GM18858 (cell line): ENCODE results near the gene OR2H1.
"Not testable (repeated sequence)": the region's sequence is repeated elsewhere in the genome, so short reads cannot be mapped to it uniquely, and the experiment has no call there.

ENCODE experiments used
- ATAC-seq: cut with Tn5 transposase; IDR thresholded peaks from one replicate; pipeline ENCODE4 v1.9.1; 2021; ENCODE audit not compliant: unreplicated experiment

The OR2H1 gene

DNA sequence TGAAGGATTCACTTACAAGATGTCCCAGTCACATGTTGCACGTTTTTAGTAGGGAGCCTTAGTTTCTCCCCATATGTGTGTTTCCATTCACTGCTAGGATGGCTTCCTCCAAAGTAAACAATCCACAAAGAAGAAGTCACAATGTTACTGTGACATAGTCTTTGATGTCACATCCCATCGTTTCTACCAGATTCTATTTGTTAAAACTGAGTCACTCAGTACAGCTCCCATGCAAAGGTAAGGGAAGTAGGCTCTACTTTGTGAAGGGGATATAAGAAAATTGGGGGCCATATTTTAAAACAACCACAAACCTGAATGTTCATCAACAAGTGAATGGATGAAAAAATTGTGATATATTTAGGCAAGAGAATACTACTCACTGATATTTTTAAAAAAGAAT is at the start of gene OR2H1, which contains the start of gene OR11A1:
OR2H1 (plus strand) TSS at position 185 of the 400 bp plus-strand sequence. CDS start 4,615 bp downstream, outside the sequence.
OR11A1 (minus strand) TSS at position 101 of the 400 bp plus-strand sequence. CDS start 29,430 bp downstream, outside the sequence.
- no peak for ATAC-seq

- no peak for ATAC-seq
Measured at GRCh38 chr6:29414588-29414987, 42.4 kb upstream of the OR2H1 start, which contains the start of gene OR12D1. OR12D1 (plus strand) TSS chr6:29414928.

DNA sequence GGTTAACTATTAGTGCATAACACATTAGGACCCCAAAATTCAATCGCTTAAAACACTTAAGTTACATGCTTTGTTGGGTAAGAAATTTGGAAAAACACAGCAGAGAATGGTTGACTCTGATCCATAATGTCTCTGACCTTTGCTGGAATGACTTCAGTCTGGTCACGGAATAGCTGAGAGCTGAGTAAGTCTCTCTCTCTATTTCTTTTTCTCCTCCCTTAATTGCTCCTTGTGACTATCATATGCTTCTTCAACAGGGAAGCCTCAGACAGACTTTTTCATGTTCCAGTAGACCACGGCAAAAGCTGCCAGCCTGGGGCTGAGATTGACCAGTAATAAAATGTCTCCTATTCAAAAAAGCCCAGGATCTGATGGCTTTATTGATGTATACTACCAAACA is 37.4 kb upstream of the OR2H1 start:
- ATAC-seq: no peak

GRCh38 chr6:29424168-29424567 is 32.8 kb upstream of the OR2H1 start:
- ATAC-seq: no peak

DNA sequence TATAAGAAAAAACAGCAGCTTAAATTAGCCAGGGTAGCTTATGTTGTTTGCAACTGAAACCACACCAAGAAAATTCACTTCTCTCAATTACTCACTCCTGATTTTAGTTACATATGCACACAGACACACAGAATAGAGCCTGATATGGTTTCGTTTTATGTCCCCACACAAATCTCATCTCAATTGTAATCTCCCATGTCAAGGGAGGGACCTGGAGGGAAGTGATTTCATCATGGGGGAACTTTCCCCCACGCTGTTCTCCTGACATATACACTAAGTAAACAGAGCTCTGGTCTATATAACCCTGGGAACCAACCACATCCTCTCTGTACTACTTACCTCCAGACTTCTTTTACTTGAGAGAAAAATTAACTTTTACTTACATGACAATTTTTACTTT is 32.4 kb upstream of the OR2H1 start:
- no peak for ATAC-seq

DNA sequence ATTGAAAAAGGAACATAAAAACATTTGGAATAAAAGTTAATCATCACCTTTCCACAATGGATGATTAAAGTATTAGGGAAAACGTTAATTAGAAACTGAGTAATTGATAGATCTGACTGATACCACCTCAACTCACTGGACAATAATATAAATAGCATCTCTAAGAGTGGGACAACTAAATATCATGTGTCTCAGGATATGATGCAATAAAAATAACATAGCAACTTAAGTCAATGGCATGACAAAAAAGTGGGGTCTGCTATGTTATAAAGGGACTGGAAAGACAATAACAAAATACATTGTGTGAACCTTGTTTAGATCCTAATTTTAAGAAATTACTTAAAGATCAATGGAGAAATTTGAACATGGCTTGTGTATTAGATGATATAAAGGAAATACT is 31.9 kb upstream of the OR2H1 start:
- ATAC-seq: no peak

DNA sequence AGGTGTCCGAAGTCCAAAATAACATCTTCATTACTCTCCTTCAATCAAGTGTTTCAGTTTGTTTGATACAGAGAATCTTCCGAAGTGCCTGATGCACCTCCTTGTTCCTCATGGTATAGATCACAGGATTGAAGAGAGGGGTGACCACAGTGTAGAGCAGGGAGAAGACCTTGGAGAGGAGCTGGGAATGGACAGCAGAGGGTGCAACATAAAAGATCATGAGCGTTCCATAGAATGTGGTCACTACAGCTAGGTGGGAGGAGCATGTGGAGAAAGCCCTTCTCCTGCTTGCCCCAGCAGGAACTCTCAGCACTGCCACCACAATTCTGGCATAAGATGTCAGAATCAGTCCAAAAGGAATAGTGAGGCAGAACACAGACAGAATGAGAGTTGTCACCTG is 30.3 kb upstream of the OR2H1 start:
- no peak for ATAC-seq

- ATAC-seq: not testable (repeated sequence)
Measured at GRCh38 chr6:29436730-29437129, 20.2 kb upstream of the OR2H1 start.

- ATAC-seq: no peak
Measured at GRCh38 chr6:29439006-29439405, 17.9 kb upstream of the OR2H1 start, which contains the start of gene OR10C1. OR10C1 (plus strand) TSS chr6:29439306; CDS start chr6:29440016, 710 bp downstream.

GRCh38 chr6:29442719-29443118 is 14.2 kb upstream of the OR2H1 start:
- ATAC-seq: no peak

DNA sequence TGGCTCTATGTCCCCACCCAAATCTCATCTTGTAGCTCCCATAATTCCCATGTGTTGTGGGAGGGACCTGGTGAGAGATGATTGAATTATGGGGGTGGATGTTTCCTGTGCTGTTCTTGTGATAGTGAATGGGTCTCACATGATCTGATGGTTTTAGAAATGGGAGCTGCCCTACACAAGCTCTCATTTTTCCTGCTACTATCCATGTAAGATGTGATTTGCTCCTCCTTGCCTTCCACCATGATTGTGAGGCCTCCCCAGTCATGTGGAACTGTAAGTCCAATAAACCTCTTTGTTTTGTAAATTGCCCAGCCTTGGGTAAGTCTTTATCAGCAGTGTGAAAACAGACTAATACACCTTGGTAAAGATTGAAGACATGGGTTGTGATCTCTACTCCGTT is 12.9 kb upstream of the OR2H1 start:
- not testable (repeated sequence) for ATAC-seq

- ATAC-seq: no peak
Measured at GRCh38 chr6:29447670-29448069, 9.3 kb upstream of the OR2H1 start.

DNA sequence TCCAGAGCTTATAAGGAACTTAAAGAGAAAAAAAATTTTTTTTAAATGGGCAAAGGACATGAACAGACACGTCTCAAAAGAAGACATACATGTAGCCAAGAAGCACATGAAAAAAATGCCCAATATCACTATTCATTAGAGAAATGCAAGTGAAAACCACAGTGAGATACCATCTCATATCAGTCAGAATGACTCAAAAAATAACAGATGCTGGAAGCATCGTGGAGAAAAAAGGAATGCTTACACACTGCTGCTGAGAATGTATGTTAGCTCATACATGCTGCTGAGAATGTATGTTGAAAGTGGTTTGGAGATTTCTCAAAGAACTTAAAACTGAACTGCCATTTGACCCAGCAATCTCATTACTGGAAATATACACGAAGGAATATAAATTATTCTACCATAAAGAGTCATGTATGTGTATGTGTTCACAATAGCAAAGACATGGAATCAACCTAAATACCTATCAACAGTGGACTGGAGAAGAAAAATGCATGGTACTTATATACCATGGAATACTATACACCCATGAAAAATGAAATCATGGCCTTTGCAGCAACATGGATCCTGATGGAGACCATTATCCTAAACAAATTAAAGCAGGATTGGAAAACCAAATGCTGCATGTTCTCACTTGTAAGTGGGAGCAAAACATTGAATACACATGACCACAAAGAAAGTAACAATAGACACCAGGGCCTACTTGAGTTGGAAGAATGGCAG is 5.3 kb upstream of the OR2H1 start:
- no peak for ATAC-seq

GRCh38 chr6:29461021-29461814 is 4.3 kb downstream of the OR2H1 start:
- no peak for ATAC-seq

- no peak for ATAC-seq
Measured at GRCh38 chr6:29462022-29462421, 5.1 kb downstream of the OR2H1 start.

DNA sequence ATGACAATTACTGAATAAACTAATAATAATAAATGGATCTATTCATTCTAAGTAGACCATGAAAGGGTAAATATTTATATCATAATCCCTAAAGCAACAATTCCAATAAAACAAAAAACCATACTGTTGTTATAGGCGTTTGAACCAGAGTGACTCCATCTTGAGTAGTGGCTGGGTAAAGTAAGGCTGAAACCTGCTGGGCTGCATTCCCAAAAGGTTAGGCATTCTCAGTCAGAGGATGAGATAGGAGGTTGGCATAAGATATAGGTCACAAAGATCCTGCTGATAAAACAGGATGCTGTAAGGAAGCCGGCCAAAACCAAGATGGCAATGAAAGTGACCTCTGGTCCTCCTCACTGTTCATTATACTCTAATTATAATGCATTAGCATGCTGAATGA is 8.3 kb downstream of the OR2H1 start:
- no peak for ATAC-seq

- ATAC-seq: no peak
Measured at GRCh38 chr6:29465801-29466200, 8.8 kb downstream of the OR2H1 start.

DNA sequence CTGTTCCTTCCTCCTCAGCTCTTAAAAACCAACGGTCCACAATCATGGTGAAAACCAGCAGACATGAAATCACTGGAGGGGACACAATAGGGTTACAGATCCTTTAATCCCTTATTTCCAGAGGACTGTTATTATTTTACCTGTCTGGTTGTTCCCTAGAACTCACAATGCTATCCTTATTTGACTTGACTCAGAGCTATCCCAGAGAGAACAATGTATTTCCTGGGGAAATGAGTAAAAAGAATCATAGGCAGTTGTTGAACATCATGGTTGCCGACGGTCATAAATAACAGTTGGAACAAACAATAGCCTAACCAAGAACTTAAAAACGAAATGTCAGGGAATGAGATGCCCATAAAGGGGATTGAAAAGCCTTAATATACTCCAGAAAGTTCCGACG is 9.3 kb downstream of the OR2H1 start:
- ATAC-seq: no peak

DNA sequence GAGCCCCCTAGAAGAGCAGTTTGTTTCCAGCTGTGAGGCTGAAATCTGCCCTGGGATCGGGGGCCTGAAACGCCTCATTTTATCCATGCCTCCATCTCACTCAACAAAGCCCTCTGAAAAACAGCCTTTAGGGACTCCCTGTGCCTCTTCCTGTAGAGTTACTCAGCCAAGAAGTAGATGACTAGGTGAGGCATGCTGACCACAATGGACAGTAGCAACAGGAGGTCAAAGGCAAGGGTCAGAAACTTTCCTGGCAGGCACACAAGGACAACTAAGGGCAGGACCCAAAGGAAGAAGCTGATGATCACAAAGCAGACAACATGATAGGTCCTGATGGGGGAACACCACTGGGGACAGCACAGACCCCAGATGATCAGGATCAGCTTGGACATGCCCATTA is 18.0 kb downstream of the OR2H1 start:
- no peak for ATAC-seq

- no peak for ATAC-seq
Measured at GRCh38 chr6:29477923-29478450, 21.0 kb downstream of the OR2H1 start.

- ATAC-seq: no peak
Measured at GRCh38 chr6:29478740-29479139, 21.8 kb downstream of the OR2H1 start.

GRCh38 chr6:29479560-29479959 is 22.6 kb downstream of the OR2H1 start:
- ATAC-seq: no peak
